Neuronal stem cell (in vitro differentiated cells): Measurements from ENCODE around the gene P4HB.
A peak's percentile ranks its signal among the peaks of the same experiment; 100 is the strongest.

Experiments used
- DNase-seq: peaks from one replicate; pipeline ENCODE4 v3.0.0-alpha.2; 2013; ENCODE audit warnings: low spot score
- H2AFZ ChIP-seq: one replicate; pipeline ENCODE4 v1.6.1; 2013; ENCODE audit warnings: mild to moderate bottlenecking, low read length, inconsistent platforms
- H2AK5ac ChIP-seq: 2 replicates; pipeline ENCODE4 v1.6.1; 2013; ENCODE audit warnings: low read depth, mild to moderate bottlenecking, inconsistent platforms, low read length, moderate library complexity, mixed read lengths
- H2BK120ac ChIP-seq: 2 replicates; pipeline ENCODE4 v1.6.1; 2013; ENCODE audit warnings: low read depth, mild to moderate bottlenecking, inconsistent platforms, low read length, moderate library complexity, mixed read lengths
- H2BK12ac ChIP-seq: one replicate; pipeline ENCODE4 v1.6.1; 2013; ENCODE audit warnings: low read length, inconsistent platforms
- H2BK15ac ChIP-seq: 2 replicates; pipeline ENCODE4 v1.6.1; 2013; ENCODE audit warnings: mild to moderate bottlenecking, low read length, inconsistent platforms, mixed read lengths
- H2BK5ac ChIP-seq: one replicate; pipeline ENCODE4 v1.6.1; 2013; ENCODE audit warnings: inconsistent platforms, mild to moderate bottlenecking, low read length, moderate library complexity
- H3K14ac ChIP-seq: one replicate; pipeline ENCODE4 v1.6.1; 2013; ENCODE audit warnings: low read length, inconsistent platforms
- H3K18ac ChIP-seq: 2 replicates; pipeline ENCODE4 v1.6.1; 2013; ENCODE audit warnings: low read length, inconsistent platforms
- H3K23ac ChIP-seq: 2 replicates; pipeline ENCODE4 v1.6.1; 2013; ENCODE audit warnings: low read depth, mild to moderate bottlenecking, mixed read lengths, low read length, inconsistent platforms; ENCODE audit not compliant: poor library complexity
- H3K27ac ChIP-seq: replicated peaks from 3 replicates; pipeline ENCODE4 v1.5.1; 2013; ENCODE audit warnings: low read length, inconsistent platforms
- H3K27me3 ChIP-seq, 3 experiments: 2 replicates each; pipeline ENCODE4 v1.6.1; 2013; ENCODE audit warnings: low read length in 3 of 3, mild to moderate bottlenecking in 2 of 3, inconsistent platforms in 1 of 3, low read depth in 1 of 3, mixed read lengths in 1 of 3, moderate library complexity in 1 of 3; ENCODE audit not compliant: control insufficient read depth in 3 of 3, insufficient read depth in 3 of 3
- H3K36me3 ChIP-seq, 2 donors: replicated peaks in 1 of 2; 2 replicates each; pipeline ENCODE4 v1.6.1; 2013; ENCODE audit warnings: low read length in 2 of 2; ENCODE audit not compliant: control insufficient read depth in 2 of 2, insufficient read depth in 2 of 2
- H3K4ac ChIP-seq: 2 replicates; pipeline ENCODE4 v1.6.1; 2013; ENCODE audit warnings: inconsistent platforms, mild to moderate bottlenecking, low read length, moderate library complexity
- H3K4me1 ChIP-seq, 2 donors: 1 replicate in 1 of 2; 2 replicates in 1 of 2; pipeline ENCODE4 v1.6.1; 2013; ENCODE audit warnings: low read length in 2 of 2, low read depth in 1 of 2; ENCODE audit not compliant: control insufficient read depth in 2 of 2, insufficient read depth in 1 of 2
- H3K4me2 ChIP-seq: one replicate; pipeline ENCODE4 v1.6.1; 2013; ENCODE audit warnings: mild to moderate bottlenecking, low read length, inconsistent platforms; ENCODE audit not compliant: insufficient read depth, poor library complexity, severe bottlenecking
- H3K4me3 ChIP-seq, 2 donors: 2 replicates each; pipeline ENCODE4 v1.5.1; 2013; ENCODE audit warnings: low read length in 2 of 2, mild to moderate bottlenecking in 2 of 2, inconsistent platforms in 1 of 2, moderate library complexity in 1 of 2
- H3K79me1 ChIP-seq: one replicate; pipeline ENCODE4 v1.6.1; 2013; ENCODE audit warnings: low read depth, mild to moderate bottlenecking, inconsistent platforms, low read length, moderate library complexity
- H3K9ac ChIP-seq: one replicate; pipeline ENCODE4 v1.6.1; 2013; ENCODE audit warnings: mild to moderate bottlenecking, low read depth, low read length, inconsistent platforms; ENCODE audit not compliant: poor library complexity
- H3K9me3 ChIP-seq, 2 donors: replicated peaks in 1 of 2; 2 replicates each; pipeline versions ENCODE3 to v1.6.1; 2013; ENCODE audit warnings: low read length in 2 of 2, mild to moderate bottlenecking in 2 of 2, inconsistent platforms in 1 of 2, low read depth in 1 of 2, mixed read lengths in 1 of 2, moderate library complexity in 1 of 2; ENCODE audit not compliant: control insufficient read depth in 2 of 2, insufficient read depth in 1 of 2
- H4K8ac ChIP-seq: one replicate; pipeline ENCODE4 v1.6.1; 2013; ENCODE audit warnings: low read depth, mild to moderate bottlenecking, inconsistent platforms, low read length, moderate library complexity
- H4K91ac ChIP-seq: one replicate; pipeline ENCODE4 v1.6.1; 2013; ENCODE audit warnings: low read length, low read depth, mild to moderate bottlenecking, inconsistent platforms; ENCODE audit not compliant: poor library complexity
- WGBS, 2 donors: extraction: QIAGEN DNeasy Blood & Tissue Kit; methylation state at CpG; one replicate each; pipeline ENCODE4 v1.1.7; 2013; ENCODE audit warnings: missing lambda C conversion rate in 2 of 2, mixed read lengths in 1 of 2; ENCODE audit not compliant: insufficient read length in 2 of 2, insufficient replicate concordance in 1 of 2; ENCODE audit errors: extremely low coverage in 2 of 2; 5-methylcytosine and 5-hydroxymethylcytosine counted together

P4HB gene

DNA sequence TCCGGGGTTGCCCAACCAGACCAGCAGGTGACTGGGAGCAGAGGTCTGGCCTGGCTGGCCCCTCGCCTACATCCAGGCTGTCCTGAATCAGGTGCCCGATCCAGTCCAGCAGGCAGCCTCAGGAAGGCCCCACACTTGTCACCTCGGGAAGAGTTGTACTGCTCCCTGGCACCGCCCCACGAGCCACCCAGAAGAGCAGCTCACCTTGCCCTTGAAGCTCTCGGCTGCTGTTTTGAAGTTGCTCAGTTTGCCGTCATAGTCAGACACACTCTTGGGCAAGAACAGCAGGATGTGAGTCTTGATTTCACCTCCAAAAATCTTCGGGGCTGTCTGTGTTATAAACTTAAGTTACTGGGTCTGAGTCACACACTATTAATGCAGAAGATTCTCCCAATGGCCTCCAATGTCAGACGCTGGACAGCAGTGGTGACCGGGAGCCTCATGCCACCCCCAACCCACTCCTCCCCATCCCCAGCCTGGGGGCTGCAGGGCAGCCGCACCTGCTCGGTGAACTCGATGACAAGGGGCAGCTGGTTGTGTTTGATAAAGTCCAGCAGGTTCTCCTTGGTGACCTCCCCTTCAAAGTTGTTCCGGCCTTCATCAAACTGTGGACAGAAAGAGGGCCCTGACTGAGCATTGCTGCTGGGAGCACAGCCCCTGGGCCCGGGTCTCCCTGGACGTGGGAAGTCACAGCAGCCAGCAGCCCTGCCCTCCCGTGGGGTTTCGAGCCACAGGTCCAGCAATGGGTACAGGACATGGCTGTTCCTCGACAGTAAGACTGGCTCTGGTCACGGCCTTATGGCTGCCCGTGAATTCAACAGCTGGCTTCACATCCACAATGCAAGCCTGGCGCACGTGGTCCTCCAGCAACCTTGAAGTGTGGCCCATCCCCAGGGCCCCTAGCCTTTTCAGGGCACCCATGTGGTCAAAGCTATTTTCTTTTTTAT, 13.3 kb downstream of the P4HB start:
- Histone ChIP-seq H3K27me3 (no peaks in the 10 kb centered on the region), H3K36me3 (peaks cover 60 to 76% of the 10 kb centered on the region in 2 donors), H2BK5ac (no peak overlapping the region), H3K79me1 (peaks cover 5% of the 10 kb centered on the region), H3K4me1 (no peaks in the 10 kb centered on the region), H2BK15ac (no peak overlapping the region), H2AFZ (no peak overlapping the region), H2AK5ac (no peak overlapping the region), H4K91ac (no peak overlapping the region), H3K4ac (no peak overlapping the region), H2BK12ac (no peak overlapping the region), H3K14ac (no peak overlapping the region), H3K9ac (no peak overlapping the region), H3K18ac (no peak overlapping the region), H2BK120ac (no peak overlapping the region), H3K27ac (no peak overlapping the region), H3K23ac (no peak overlapping the region), H4K8ac (peak overlapping the region; percentile 4), H3K9me3 (no peaks in the 10 kb centered on the region), H3K4me2 (no peak overlapping the region), H3K4me3 (no peak overlapping the region)
- no CpG with 5 or more reads among the region's 24 CpGs for WGBS, 2 donors
- no peak for DNase-seq

DNA sequence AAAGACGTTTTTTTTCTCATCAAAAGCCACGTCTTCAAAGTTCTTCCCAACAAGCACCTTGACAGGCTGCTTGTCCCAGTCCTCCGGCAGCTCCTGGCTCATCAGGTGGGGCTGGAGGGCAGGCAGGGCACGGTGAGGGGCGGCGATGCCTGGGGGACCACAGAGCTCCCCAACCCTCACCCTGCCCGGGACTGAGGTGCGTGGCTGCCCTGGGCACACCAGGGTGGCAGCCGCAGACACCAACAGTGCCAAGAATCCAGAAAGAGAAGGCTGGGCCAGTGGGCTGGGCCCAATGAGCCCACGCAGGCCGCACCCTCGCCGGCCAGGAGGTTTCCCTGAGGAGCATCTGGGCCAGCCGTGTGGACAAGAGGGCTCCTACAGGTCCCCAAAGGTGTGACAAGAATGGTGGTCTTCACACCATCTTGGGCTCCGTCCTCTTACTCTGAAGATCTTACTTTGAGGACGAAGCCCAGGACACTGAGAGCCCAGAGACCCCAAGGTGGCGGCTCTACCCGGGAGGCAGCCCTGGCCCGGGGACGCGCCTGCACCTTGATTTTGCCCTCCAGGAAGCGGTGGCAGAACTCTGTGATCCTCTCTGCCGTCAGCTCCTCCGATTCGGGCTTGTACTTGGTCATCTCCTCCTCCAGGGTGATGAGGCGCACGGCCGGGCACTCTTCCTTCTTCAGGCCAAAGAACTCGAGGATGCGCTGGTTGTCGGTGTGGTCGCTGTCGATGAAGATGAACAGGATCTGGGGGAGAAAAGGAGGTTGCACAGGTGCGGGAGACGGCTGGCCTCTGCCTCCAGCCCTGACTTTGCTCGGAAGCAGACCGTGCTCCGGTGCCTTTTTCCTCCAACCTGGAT, 14.2 kb downstream of the P4HB start:
- no peak overlapping the region for H3K27ac ChIP-seq
- no peak overlapping the region for H2AK5ac ChIP-seq
- H3K4ac ChIP-seq = no peak overlapping the region
- no peak overlapping the region for H3K14ac ChIP-seq
- H3K18ac ChIP-seq = no peak overlapping the region
- peaks cover 5% of the 10 kb centered on the region for H3K79me1 ChIP-seq
- H3K4me3 ChIP-seq = no peak overlapping the region
- no peak overlapping the region for H3K4me2 ChIP-seq
- H3K9me3 ChIP-seq = no peaks in the 10 kb centered on the region
- no peak overlapping the region for H4K91ac ChIP-seq
- H2BK5ac ChIP-seq = no peak overlapping the region
- H3K23ac ChIP-seq = no peak overlapping the region
- H3K27me3 ChIP-seq = no peaks in the 10 kb centered on the region
- no peaks in the 10 kb centered on the region for H3K4me1 ChIP-seq
- H2BK15ac ChIP-seq = no peak overlapping the region
- DNase-seq = no peak
- no peak overlapping the region for H2AFZ ChIP-seq
- WGBS, 2 donors = no CpG with 5 or more reads among the region's 38 CpGs
- no peak overlapping the region for H2BK12ac ChIP-seq
- peaks cover 51 to 67% of the 10 kb centered on the region in 2 donors for H3K36me3 ChIP-seq
- no peak overlapping the region for H3K9ac ChIP-seq
- H4K8ac ChIP-seq = no peak overlapping the region
- H2BK120ac ChIP-seq = no peak overlapping the region

DNA sequence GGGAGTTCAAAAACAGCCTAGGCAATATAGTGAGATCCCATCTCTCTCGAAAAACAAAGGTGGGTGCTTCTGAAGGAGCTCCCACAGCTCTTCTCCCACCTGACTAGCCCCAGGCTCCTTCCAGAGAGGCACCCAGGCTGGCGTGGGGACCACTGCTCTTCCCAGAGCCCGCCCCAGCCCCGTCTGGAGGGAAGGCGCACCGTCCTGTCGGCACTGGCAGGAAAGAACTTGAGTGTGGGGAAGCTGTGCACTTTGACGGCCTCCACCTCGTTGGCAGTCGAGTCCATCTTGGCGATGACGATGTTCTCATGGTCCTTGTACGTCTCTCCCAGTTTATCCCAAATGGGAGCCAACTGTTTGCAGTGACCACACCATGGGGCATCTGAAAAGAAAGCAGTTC, 15.0 kb downstream of the P4HB start:
- H2AFZ ChIP-seq = no peak overlapping the region
- no peak overlapping the region for H3K4me2 ChIP-seq
- H3K4ac ChIP-seq = no peak overlapping the region
- no peak overlapping the region for H3K23ac ChIP-seq
- H3K9ac ChIP-seq = no peak overlapping the region
- no peaks in the 10 kb centered on the region for H3K9me3 ChIP-seq
- H3K27me3 ChIP-seq = no peaks in the 10 kb centered on the region
- no peak overlapping the region for H2BK12ac ChIP-seq
- no peak overlapping the region for H4K91ac ChIP-seq
- H3K79me1 ChIP-seq = peaks cover 7% of the 10 kb centered on the region
- no peak overlapping the region for H2AK5ac ChIP-seq
- WGBS, 2 donors = no CpG with 5 or more reads among the region's 13 CpGs
- H2BK15ac ChIP-seq = no peak overlapping the region
- no peak overlapping the region for H3K14ac ChIP-seq
- no peak overlapping the region for H3K4me3 ChIP-seq
- no peak overlapping the region for H2BK5ac ChIP-seq
- peaks cover 51 to 61% of the 10 kb centered on the region in 2 donors for H3K36me3 ChIP-seq
- no peak overlapping the region for H2BK120ac ChIP-seq
- H4K8ac ChIP-seq = no peak overlapping the region
- DNase-seq = no peak
- H3K4me1 ChIP-seq = no peaks in the 10 kb centered on the region
- no peak overlapping the region for H3K18ac ChIP-seq
- H3K27ac ChIP-seq = no peak overlapping the region

DNA sequence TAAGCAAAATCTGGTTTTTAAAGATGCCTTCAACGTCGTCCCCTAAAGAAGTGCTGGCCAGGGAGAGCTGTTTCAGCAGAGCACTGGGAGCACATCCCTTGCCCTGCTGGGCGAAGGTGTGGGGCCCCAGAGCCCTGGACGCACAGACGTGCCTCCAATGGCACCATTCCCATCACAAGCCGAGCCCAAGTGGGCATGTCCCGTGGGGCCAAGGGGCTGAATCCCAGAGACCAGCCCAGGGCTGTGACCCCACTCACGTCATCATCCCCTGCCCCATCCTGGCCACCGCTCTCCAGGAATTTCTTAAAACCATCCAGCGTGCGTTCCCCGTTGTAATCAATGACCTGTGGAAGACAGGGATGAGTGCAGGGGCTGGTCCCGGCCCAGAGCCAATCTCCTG, 15.4 kb downstream of the P4HB start:
- Histone ChIP-seq H3K23ac (no peak overlapping the region), H3K4me3 (peak overlapping the region in 1 of 2 donors; percentile 38), H3K9me3 (no peaks in the 10 kb centered on the region), H3K4me2 (no peak overlapping the region), H2AK5ac (no peak overlapping the region), H3K79me1 (peaks cover 7% of the 10 kb centered on the region), H3K36me3 (peaks cover 51 to 61% of the 10 kb centered on the region in 2 donors), H3K14ac (no peak overlapping the region), H3K4me1 (no peaks in the 10 kb centered on the region), H2BK12ac (no peak overlapping the region), H2BK15ac (no peak overlapping the region), H3K27me3 (no peaks in the 10 kb centered on the region), H4K8ac (no peak overlapping the region), H2AFZ (no peak overlapping the region), H3K4ac (no peak overlapping the region), H2BK5ac (no peak overlapping the region), H3K9ac (peak overlapping the region; percentile 21), H3K18ac (no peak overlapping the region), H2BK120ac (no peak overlapping the region), H4K91ac (no peak overlapping the region), H3K27ac (no peak overlapping the region)
- no peak for DNase-seq
- no CpG with 5 or more reads among the region's 13 CpGs for WGBS, 2 donors
